Measurements from ENCODE around the gene ITPKB.
"Not testable (repeated sequence)": the region's sequence is repeated elsewhere in the genome, so short reads cannot be mapped to it uniquely, and the experiment has no call there.

Gene ITPKB

GRCh38 chr1:226634611-226635246 is 104.4 kb downstream of the ITPKB start:
- DNase-seq, result no peak

- peak; percentile 72 for DNase-seq
Observed at GRCh38 chr1:226634166-226634588, 104.9 kb downstream of the ITPKB start.

GRCh38 chr1:226633541-226634165 is 105.4 kb downstream of the ITPKB start:
- no peak for DNase-seq

GRCh38 chr1:226632922-226633351 is 106.1 kb downstream of the ITPKB start:
- no peak for DNase-seq

GRCh38 chr1:226632169-226632879 is 106.8 kb downstream of the ITPKB start:
- peak; percentile 81 for DNase-seq

GRCh38 chr1:226631229-226632000 is 107.7 kb downstream of the ITPKB start:
- peak; percentile 18 for DNase-seq

GRCh38 chr1:226630592-226630991 is 108.5 kb downstream of the ITPKB start:
- no peak for DNase-seq

- DNase-seq, result no peak
Observed at GRCh38 chr1:226629896-226630550, 109.1 kb downstream of the ITPKB start.

GRCh38 chr1:226629210-226629895 is 109.7 kb downstream of the ITPKB start:
- no peak for DNase-seq

GRCh38 chr1:226628612-226629155 is 110.4 kb downstream of the ITPKB start:
- peak; percentile 98 for DNase-seq

GRCh38 chr1:226627924-226628611 is 111.0 kb downstream of the ITPKB start:
- DNase-seq, result peak; percentile 52

- peak; percentile 52 for DNase-seq
Observed at GRCh38 chr1:226627050-226627755, 111.9 kb downstream of the ITPKB start.

- DNase-seq, result peak; percentile 58
Observed at GRCh38 chr1:226626577-226626956, 112.5 kb downstream of the ITPKB start.

- no peak for DNase-seq
Observed at GRCh38 chr1:226625832-226626576, 113.1 kb downstream of the ITPKB start.

GRCh38 chr1:226625326-226625725 is 113.8 kb downstream of the ITPKB start:
- no peak for DNase-seq

GRCh38 chr1:226624526-226624925 is 114.6 kb downstream of the ITPKB start:
- no peak for DNase-seq

- no peak for DNase-seq
Observed at GRCh38 chr1:226622012-226622411, 117.1 kb downstream of the ITPKB start.

GRCh38 chr1:226619031-226619430 is 120.1 kb downstream of the ITPKB start:
- DNase-seq, result no peak

GRCh38 chr1:226618380-226618779 is 120.7 kb downstream of the ITPKB start:
- no peak for DNase-seq

- DNase-seq, result not testable (repeated sequence)
Observed at GRCh38 chr1:226617719-226618118, 121.4 kb downstream of the ITPKB start.
